Coronary artery (tissue), 2 donors: Measurements from ENCODE around the gene TOE1.
"Not testable (repeated sequence)": the region's sequence is repeated elsewhere in the genome, so short reads cannot be mapped to it uniquely, and the experiment has no call there.

ENCODE experiments used
- DNase-seq: peaks from one replicate; pipeline ENCODE4 v3.0.0-alpha.2; 2017; ENCODE audit warnings: low spot score
- H3K27ac ChIP-seq, 2 donors: fragments of 200-600 bp; sonication (generic); one replicate each; pipeline ENCODE4 v1.5.1; 2016 to 2019
- H3K4me3 ChIP-seq: fragments of 200-600 bp; sonication (generic); 2 replicates; pipeline ENCODE4 v1.5.1; 2016; ENCODE audit warnings: mild to moderate bottlenecking, moderate library complexity
- TF ChIP-seq, protein P1 (sequence below): fragments of 200-600 bp; sonication (generic); IDR thresholded peaks from one replicate; pipeline ENCODE4 v1.5.1; 2019; ENCODE audit warnings: antibody characterized with exemption

The TOE1 gene

DNA sequence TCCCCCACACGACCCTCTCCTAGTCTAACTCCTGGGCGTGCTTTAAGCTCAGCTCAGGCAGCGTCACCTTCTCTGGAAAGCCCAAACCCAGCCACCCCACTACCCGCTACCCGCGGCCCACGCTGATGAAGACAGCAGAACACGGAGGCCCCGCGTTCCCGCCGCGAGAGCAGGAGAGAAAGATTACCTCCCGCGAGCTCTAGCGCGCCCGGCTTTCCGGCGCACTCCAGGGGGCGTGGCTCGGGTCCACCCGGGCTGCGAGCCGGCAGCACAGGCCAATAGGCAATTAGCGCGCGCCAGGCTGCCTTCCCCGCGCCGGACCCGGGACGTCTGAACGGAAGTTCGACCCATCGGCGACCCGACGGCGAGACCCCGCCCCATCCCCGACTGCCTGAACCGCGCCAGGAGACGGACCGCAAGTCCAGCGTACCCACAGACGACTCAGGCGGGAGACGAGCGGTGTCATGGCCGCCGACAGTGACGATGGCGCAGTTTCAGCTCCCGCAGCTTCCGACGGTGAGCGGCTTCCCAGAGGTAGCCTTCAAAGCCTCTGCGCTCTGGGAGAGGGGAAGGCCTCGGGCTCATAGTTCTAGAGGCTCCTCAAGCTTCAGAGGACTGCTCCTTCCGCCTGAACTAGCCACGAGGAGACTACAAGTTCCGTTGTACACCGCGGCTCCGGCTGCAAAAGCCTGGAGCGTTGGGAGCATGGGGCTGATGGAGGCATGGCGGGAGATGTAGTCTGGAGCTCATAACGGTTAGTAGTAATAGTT lies at the start of gene TOE1, which contains the start of gene MUTYH:
TOE1 (plus strand) TSS at position 382 of the 770 bp plus-strand sequence; CDS start at position 465, 83 bp downstream.
MUTYH (minus strand) TSS at position 652 of the 770 bp plus-strand sequence. CDS start 5,935 bp downstream, outside the sequence.
- H3K27ac ChIP-seq, result peak within 1 kb of the TSS; percentile 88 to 98
- peak; percentile 93 for DNase-seq
- TF ChIP-seq, protein P1, sequence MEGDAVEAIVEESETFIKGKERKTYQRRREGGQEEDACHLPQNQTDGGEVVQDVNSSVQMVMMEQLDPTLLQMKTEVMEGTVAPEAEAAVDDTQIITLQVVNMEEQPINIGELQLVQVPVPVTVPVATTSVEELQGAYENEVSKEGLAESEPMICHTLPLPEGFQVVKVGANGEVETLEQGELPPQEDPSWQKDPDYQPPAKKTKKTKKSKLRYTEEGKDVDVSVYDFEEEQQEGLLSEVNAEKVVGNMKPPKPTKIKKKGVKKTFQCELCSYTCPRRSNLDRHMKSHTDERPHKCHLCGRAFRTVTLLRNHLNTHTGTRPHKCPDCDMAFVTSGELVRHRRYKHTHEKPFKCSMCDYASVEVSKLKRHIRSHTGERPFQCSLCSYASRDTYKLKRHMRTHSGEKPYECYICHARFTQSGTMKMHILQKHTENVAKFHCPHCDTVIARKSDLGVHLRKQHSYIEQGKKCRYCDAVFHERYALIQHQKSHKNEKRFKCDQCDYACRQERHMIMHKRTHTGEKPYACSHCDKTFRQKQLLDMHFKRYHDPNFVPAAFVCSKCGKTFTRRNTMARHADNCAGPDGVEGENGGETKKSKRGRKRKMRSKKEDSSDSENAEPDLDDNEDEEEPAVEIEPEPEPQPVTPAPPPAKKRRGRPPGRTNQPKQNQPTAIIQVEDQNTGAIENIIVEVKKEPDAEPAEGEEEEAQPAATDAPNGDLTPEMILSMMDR, result no peak
- peak within 1 kb of the TSS; percentile 82 for H3K4me3 ChIP-seq

DNA sequence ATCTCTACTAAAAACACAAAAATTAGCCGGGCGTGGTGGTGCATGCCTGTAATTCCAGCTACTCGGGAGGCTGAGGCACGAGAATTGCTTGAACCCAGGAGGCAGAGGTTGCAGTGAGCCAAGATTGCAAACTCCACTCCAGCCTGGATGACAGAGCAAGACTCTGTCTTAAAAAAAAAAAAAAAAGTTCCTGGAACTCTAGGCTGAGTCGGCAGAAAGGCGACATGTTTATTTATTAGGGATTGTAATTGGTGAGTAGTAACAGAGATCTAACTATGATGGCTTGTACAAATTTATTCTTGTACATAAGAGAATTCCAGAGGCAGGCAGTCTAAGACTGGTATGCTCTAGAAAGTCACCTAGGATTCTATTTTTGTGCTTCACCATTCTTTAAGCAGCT lies 49.0 kb upstream of the TOE1 start:
- not testable (repeated sequence) for H3K27ac ChIP-seq, DNase-seq, H3K4me3 ChIP-seq

DNA sequence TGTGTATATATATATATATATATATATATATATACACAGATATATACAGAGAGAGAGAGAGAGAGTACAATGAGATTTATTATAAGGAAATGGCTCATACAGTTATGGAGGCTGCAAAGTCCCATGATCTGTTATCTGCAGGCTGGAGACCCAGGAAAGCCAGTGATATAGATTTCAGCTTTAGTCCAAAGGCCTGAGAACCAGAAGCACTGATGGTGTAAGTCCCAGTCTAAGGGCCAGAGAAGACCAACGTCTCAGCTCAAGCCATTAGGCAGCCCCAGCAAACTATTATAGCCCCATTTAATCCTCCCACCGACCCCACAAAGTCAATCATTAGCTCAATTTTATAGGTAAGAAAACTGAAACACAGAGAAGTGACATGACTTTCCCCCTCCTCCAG lies 48.3 kb upstream of the TOE1 start:
- Histone ChIP-seq H3K27ac (no peak overlapping the region), H3K4me3 (no peak overlapping the region)
- no peak for DNase-seq
- TF ChIP-seq, protein P1, result no peak

DNA sequence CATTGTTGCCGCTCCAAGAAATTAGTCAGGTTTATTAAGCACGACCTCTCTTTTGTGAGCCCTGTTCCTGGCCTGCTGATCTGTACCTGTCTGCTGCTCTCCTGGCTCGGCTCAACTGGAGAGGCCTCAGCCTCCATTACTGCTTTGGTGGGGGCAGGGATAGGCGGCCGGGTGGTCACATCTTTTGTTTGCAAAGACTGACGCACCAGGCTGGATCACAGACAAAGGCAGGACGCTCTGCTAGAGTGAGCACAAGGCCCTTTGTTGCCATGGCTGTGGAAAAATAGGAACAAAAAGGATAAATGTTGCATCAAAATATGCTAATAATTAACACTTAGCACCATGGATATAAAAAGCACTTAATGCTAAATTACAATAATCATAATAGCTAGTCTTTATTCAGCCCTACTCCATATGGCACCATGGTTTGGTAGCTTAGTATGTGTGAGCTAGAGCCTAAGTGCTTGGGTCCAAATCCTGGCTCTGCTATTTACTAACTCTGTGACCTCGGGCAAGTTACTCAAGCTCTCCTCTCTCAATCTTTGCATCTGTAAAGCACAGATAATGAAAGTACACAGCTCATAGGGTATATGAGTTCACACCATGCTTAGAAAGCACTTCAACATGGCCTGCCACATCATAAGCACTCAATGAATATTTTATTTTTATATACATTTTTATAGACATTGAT lies 42.2 kb upstream of the TOE1 start:
- TF ChIP-seq, protein P1, result no peak
- no peak overlapping the region for H3K4me3 ChIP-seq
- H3K27ac ChIP-seq, result no peak overlapping the region
- no peak for DNase-seq

DNA sequence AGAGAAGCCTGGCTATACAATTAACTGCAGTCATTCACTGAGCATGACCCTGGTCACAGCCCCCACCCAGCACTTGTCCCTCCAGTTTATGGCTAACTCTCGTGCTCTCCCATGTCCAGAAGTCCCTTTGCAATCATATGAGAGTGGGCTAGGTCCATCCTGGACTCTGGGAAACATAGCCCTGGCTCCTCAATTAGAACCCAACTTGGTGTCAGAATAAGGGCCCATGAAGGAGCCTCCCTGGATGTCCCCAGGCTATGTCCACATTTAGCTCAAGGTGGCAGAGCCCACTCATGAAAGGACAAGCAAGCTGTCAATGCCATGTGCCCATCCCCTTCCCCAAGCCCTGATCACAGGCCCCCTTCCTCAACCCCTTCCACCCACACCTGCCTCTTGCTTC lies 40.7 kb upstream of the TOE1 start:
- Histone ChIP-seq H3K4me3 (no peak overlapping the region), H3K27ac (no peak overlapping the region)
- DNase-seq, result no peak
- TF ChIP-seq, protein P1, result no peak

DNA sequence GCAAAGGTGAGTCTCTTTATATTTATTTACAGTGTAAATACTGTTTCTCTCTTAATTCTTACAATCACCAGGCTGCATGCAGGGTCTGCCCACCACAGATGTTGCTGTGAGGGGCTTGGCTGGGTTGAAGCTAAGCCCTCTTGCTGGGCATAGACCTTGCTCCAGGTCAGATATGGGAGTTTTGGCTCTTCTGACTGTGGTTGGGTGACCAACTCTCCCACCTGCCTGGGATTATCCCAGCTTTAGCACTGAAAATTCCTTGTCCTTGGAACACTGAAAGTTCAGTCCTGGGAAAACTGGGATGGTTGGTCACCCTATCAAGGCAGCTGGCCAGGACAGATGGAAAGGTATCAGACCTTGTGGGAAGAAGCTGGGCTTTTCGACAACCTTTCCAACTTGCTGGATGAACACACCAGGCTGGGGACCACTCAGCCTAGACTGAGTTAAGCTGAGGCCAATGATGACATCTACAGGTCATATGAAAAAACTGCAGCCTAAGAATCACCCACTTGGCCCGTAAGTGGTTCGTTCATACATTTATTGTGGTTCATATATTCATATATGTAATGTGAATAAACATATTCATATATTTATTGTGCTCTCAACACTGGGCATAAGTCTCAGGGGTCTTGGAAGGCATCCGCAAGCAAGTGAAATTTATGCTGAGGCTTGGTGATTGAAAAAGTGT lies 39.8 kb upstream of the TOE1 start:
- TF ChIP-seq, protein P1, result peak; percentile 30
- DNase-seq, result no peak
- no peak overlapping the region for H3K4me3 ChIP-seq
- H3K27ac ChIP-seq, result no peak overlapping the region

DNA sequence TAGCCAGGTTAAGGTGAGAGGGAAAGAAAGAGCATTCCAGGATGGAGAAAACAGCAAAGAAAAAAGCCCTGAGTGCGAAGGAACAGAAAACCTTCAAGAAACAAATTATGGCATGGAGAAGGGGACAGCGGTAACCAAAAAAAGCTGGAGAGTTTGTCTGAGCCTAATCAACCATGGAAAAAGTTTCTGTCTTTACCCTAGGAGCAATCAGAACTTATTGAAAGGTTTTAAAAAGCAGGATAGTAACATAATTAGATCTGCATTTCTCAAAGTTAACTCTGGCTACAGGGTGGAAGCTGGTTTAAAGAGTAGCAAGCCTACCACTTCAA lies 39.3 kb upstream of the TOE1 start:
- Histone ChIP-seq H3K4me3 (no peak overlapping the region), H3K27ac (no peak overlapping the region)
- TF ChIP-seq, protein P1, result no peak
- no peak for DNase-seq
